ENCODE results near the gene DLG2.

Gene DLG2

DNA sequence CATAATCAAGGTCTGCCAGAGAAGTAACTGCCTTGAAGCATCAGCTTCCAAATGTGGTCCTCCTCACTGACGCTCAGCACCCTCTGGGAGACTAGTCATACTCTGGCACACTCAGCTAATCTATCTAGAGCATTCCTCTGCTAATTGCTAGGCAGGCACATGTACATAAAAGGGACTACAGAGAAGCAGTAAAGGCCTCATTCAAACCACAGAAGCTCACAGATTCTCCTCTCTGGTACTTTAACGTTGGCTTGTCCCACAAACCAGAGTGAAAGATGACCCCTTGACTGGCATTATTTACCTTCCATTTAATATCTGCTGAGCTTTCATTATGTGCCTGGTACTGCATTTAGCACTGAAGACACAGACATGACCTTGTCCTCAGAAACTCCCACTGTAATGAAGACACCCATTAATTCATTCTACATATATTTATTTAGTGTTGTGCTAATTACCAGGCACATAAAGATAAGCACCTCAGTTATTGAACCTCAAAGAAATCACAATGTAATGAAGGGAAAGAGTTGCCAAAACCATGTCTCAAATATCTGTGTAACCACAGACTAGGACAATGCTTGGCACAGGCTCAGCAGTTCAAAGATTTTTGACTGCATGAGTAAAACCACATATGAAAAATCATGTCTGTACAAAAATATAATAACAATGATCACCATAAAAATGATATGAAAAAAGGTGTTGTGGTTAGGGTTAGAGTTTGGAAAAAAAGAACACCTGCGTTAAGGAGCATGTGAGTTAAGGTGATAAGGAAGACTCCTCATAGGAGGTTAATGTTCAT lies 550.4 kb downstream of the DLG2 start:
- TF ChIP-seq NFIC (IDR thresholded peaks at IDR 0.05) (no peak), RAD21 (IDR thresholded peaks at IDR 0.05; ENCODE audit: low read depth) (no peak), TEAD4 (IDR thresholded peaks at IDR 0.05) (no peak), ZBTB7A (IDR thresholded peaks at IDR 0.05; ENCODE audit: low read depth) (no peak), TAF1 (IDR thresholded peaks at IDR 0.05; ENCODE audit: low read depth) (no peak)
- TF ChIP-seq, protein P1, sequence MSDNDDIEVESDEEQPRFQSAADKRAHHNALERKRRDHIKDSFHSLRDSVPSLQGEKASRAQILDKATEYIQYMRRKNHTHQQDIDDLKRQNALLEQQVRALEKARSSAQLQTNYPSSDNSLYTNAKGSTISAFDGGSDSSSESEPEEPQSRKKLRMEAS (IDR thresholded peaks at IDR 0.05): no peak
- TF ChIP-seq, protein P2, sequence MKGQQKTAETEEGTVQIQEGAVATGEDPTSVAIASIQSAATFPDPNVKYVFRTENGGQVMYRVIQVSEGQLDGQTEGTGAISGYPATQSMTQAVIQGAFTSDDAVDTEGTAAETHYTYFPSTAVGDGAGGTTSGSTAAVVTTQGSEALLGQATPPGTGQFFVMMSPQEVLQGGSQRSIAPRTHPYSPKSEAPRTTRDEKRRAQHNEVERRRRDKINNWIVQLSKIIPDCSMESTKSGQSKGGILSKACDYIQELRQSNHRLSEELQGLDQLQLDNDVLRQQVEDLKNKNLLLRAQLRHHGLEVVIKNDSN (IDR thresholded peaks at IDR 0.05): no peak

DNA sequence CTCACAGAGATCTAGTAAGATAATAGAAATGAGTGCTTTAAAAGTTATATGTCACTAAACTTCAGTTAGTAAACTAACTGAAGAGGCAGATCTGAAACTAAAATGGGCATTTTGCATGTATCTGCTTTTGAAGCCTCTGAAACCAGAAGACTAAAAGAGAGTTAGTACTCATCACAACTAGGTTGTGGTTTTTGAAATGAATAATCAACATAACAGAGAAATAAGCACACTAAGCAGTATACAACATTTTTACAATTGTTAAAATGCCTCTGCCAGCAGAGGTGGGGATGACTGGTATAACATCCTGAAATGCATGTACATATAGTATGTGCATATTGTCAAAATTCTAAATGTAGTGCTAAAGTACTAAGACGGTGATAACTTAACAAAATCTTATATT lies 564.5 kb downstream of the DLG2 start:
- TF ChIP-seq ZBTB7A (IDR thresholded peaks at IDR 0.05; ENCODE audit: low read depth): no peak
- no peak for TF ChIP-seq YY1 (IDR thresholded peaks at IDR 0.05; ENCODE audit: low read depth)
- TF ChIP-seq, protein P1 (IDR thresholded peaks at IDR 0.05): no peak
- no peak for TF ChIP-seq EP300 (IDR thresholded peaks at IDR 0.05; ENCODE audit: borderline replicate concordance)
- TF ChIP-seq CEBPB (IDR thresholded peaks at IDR 0.05): no peak
- no peak for TF ChIP-seq RAD21 (IDR thresholded peaks at IDR 0.05; ENCODE audit: low read depth)
- no peak for TF ChIP-seq CREB1 (IDR thresholded peaks at IDR 0.05; ENCODE audit: low read depth)
- TF ChIP-seq NFIC (IDR thresholded peaks at IDR 0.05): no peak
- TF ChIP-seq FOXM1 (IDR thresholded peaks at IDR 0.05; ENCODE audit: borderline replicate concordance, low read depth): no peak
- no peak for TF ChIP-seq TEAD4 (IDR thresholded peaks at IDR 0.05)
- no peak for TF ChIP-seq TAF1 (IDR thresholded peaks at IDR 0.05; ENCODE audit: low read depth)
- TF ChIP-seq, protein P2 (IDR thresholded peaks at IDR 0.05): no peak
- no peak for TF ChIP-seq TCF12 (IDR thresholded peaks at IDR 0.05; ENCODE audit: low read depth)
- TF ChIP-seq, protein P3, sequence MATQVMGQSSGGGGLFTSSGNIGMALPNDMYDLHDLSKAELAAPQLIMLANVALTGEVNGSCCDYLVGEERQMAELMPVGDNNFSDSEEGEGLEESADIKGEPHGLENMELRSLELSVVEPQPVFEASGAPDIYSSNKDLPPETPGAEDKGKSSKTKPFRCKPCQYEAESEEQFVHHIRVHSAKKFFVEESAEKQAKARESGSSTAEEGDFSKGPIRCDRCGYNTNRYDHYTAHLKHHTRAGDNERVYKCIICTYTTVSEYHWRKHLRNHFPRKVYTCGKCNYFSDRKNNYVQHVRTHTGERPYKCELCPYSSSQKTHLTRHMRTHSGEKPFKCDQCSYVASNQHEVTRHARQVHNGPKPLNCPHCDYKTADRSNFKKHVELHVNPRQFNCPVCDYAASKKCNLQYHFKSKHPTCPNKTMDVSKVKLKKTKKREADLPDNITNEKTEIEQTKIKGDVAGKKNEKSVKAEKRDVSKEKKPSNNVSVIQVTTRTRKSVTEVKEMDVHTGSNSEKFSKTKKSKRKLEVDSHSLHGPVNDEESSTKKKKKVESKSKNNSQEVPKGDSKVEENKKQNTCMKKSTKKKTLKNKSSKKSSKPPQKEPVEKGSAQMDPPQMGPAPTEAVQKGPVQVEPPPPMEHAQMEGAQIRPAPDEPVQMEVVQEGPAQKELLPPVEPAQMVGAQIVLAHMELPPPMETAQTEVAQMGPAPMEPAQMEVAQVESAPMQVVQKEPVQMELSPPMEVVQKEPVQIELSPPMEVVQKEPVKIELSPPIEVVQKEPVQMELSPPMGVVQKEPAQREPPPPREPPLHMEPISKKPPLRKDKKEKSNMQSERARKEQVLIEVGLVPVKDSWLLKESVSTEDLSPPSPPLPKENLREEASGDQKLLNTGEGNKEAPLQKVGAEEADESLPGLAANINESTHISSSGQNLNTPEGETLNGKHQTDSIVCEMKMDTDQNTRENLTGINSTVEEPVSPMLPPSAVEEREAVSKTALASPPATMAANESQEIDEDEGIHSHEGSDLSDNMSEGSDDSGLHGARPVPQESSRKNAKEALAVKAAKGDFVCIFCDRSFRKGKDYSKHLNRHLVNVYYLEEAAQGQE (IDR thresholded peaks at IDR 0.05; ENCODE audit: low read depth): no peak
- no peak for TF ChIP-seq EGR1 (IDR thresholded peaks at IDR 0.05)

DNA sequence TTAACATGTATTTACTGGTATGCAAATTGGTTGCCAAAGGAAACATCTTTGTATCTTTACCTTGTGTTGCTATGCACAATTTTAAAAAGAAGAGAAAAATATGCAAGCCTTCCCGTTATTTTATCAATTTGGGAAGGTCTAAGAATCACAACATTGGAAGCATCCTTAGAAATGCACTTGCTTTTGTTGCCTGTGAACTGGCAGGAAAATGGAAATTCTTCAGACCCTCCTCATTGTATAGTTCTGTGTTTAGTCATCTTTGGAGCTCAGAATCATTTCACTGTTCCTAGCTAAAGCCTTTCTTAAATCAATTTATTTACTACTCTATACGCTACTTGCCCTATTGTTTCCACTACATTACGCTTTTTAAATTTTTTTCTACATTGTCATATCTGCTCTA lies 574.5 kb downstream of the DLG2 start:
- TF ChIP-seq FOXM1 (IDR thresholded peaks at IDR 0.05; ENCODE audit: borderline replicate concordance, low read depth): no peak
- TF ChIP-seq TCF12 (IDR thresholded peaks at IDR 0.05; ENCODE audit: low read depth): no peak
- no peak for TF ChIP-seq YY1 (IDR thresholded peaks at IDR 0.05; ENCODE audit: low read depth)
- no peak for TF ChIP-seq ZBTB7A (IDR thresholded peaks at IDR 0.05; ENCODE audit: low read depth)
- no peak for TF ChIP-seq TAF1 (IDR thresholded peaks at IDR 0.05; ENCODE audit: low read depth)
- TF ChIP-seq, protein P2 (IDR thresholded peaks at IDR 0.05): no peak
- TF ChIP-seq CEBPB (IDR thresholded peaks at IDR 0.05): no peak

DNA sequence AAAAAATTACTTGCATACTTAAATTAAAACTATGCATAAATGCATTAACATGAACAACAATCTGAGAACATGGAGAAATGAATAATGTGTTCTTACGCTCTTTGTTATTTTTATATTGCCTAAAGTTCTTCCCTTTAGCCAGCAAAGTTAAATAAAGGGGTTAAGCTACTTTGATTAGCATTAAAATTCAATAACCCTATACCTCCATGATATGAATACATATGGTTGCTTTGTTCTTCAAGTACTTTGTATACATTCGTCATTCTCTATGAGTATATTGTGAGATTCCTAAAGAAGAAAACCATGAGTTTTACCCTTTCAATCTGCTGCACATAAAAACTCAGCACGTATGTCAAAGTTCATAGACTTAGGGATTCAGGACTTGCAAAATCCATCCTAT lies 578.3 kb downstream of the DLG2 start:
- TF ChIP-seq ZBTB7A (IDR thresholded peaks at IDR 0.05; ENCODE audit: low read depth) (no peak), CREB1 (IDR thresholded peaks at IDR 0.05; ENCODE audit: low read depth) (no peak), RAD21 (IDR thresholded peaks at IDR 0.05; ENCODE audit: low read depth) (no peak), EP300 (IDR thresholded peaks at IDR 0.05; ENCODE audit: borderline replicate concordance) (no peak), NFIC (IDR thresholded peaks at IDR 0.05) (no peak), YY1 (IDR thresholded peaks at IDR 0.05; ENCODE audit: low read depth) (no peak), TAF1 (IDR thresholded peaks at IDR 0.05; ENCODE audit: low read depth) (no peak), EGR1 (IDR thresholded peaks at IDR 0.05) (no peak), TCF12 (IDR thresholded peaks at IDR 0.05; ENCODE audit: low read depth) (no peak), FOXM1 (IDR thresholded peaks at IDR 0.05; ENCODE audit: borderline replicate concordance, low read depth) (no peak), TEAD4 (IDR thresholded peaks at IDR 0.05) (no peak)
- TF ChIP-seq, protein P1 (IDR thresholded peaks at IDR 0.05): no peak
- TF ChIP-seq, protein P2 (IDR thresholded peaks at IDR 0.05): no peak
- TF ChIP-seq, protein P3 (IDR thresholded peaks at IDR 0.05; ENCODE audit: low read depth): no peak
